Measurements from ENCODE around the gene PGC. TPM values are rescaled to one million over a fixed set of nuclear protein-coding genes. Genes with fewer than 3 reads are reported as not detected.

PGC gene
- total RNA-seq, 1 donor from 2014 or later = not detected

DNA sequence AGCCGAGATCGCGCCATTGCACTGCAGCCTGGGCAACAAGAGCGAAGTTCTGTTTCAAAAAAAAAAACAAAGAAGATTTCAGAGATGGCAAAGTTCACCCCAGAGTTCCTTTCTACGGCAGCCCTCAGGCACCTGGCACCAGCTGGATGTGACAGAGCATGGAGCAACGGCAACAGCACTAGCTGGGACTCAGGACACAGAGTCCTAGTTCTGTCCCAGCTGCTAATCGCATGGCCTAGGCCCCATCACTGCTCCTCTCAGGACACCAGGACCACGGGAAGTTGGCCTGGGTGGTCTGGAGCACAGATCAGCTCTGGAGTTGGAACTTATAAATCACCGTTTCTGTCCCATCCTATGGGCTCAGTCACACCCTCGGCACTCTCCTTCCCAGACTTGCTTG lies 1.1 kb downstream of the PGC start:
- DNase-seq = no peak

DNA sequence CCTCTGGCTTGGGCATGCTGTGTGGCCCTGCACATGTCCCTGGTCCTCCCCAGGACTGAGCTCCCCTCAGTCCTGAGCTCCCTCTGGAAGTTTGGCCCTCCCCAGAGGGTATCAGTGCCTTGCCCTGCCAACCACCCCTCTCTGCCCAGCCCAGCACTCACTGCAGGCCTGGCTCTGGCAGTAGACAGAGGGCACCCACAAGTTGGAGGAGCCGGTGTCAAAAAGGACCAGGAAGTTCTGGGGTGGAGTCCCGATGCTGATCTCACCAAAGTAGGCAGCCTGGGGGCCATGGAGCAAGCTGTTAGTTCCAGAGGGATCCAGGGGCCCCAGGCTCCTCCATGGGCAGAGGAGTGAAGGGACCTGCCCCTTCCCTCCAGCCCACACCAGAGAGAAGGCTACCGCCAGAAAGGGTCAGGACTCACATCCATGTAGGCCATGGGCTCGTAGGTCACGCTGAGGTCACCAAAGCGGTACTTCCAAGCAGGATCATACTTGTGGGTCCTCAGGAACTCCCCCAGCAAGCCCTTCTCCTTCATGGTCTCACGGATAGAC lies 2.9 kb downstream of the PGC start:
- DNase-seq = no peak

DNA sequence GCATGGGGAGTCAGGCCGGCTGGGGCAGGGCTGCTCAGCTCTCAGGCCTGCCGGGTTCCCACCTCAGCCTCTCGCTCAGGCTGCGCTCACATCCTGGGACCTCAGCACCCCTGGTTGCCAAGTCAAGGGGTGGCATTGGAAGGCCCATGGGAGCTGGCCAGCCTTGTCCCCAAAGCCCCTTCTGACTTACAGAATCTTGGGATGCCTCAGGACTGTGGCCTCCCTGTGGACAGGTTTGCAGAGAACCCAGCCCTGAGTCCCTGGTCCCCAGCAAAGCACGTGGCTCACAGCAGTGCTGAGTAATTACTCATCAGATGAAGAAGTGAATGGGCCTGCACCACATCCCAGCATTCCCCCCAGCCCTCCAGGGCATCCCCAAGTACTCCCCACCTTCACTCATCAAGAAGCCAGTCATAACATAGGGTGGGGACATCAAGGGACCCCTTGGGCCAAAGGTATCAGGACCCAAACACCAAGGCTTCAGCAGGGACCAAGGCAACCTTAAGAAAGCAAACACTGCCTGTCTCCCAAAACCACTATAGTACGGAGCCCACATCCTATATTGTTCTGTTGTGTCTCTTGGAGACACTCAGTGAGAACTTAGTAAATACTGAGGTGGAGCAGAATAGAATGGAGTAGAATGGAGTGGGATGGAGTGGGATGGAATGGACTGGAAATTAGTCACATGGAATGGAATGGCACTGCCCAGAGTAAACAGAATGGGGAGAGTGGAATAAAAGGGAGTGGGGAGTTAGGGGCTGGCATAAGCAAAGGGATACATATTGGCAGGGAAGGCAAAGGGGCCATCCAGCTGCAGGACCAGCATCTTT lies 3.6 kb downstream of the PGC start:
- no peak for DNase-seq

DNA sequence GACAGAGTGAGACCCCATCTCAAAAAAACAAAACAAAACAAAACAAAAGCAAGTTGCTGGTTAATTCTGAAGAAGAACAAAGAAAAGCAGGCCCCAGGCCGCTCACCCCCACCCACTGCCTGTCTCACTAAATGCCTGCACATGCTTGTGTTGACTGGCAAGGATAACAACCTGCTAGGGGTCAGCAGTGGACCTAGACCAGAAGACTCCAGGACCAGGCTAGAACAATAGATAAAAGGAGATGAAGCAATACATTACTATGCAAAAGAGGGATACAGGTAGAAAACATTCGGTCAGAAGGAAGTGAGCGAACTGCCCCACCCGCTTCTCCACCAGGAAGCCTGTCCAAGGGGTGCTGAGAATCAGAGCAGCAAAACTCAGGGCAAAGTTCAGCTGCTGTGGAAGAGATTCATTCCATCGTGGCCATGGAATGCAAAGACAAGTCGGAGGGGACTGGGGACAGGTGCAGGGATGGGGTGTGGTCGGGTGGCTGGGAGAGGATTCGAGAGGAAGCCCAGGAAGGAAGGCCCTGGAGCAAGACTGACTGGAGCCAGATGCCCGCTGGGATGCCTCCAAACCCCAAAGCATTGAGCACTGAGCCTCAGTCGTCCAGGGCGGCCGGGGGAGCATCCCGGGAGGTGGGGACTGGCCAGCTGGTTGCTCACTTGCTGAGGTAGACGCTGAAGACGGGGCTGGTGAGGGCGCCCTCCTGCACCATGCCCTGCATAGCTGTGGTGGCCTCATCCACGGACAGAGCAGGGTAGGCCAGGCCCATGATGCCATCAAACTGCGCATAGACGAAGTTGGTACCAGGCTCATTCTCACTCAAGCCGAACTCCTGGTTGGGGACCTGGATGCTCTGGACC lies 5.3 kb downstream of the PGC start:
- DNase-seq = no peak

DNA sequence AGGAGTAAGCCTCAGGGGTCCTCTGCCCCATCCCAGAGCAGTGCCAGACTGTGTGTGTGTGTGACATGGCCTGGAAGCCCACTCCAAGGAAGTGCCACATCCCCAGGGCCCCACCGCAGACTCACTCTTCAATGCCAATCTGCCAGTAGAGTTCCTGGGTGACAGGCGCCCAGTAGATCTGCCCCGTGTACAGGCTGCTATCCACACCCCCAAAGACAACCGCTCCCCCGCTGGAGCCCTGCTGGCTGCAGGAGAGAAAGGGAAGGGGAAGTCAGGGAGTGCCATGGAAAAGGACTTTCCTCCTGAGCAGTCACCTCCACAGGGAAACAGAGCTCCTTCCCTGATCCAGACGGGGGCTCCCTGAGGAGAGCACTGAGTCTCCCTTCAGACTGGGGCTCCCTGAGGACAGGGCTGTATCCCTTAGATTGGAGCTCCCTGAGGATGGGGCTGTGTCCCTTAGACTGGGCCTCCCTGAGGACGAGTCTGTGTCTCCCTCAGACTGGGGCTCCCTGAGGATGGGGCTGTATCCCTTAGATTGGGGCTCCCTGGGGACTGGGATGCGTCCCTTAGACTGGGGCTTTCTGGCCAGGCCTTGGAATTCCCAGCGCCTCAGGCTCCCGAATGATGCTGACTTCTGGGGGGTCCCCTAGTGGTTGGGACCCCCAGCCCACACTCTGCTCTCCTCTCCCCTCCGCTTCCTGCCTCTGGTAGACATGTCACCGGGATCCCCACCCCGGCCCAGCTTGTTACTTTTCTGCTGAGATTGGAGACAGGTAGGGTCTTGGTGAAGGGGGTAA lies 6.6 kb downstream of the PGC start:
- DNase-seq = no peak

DNA sequence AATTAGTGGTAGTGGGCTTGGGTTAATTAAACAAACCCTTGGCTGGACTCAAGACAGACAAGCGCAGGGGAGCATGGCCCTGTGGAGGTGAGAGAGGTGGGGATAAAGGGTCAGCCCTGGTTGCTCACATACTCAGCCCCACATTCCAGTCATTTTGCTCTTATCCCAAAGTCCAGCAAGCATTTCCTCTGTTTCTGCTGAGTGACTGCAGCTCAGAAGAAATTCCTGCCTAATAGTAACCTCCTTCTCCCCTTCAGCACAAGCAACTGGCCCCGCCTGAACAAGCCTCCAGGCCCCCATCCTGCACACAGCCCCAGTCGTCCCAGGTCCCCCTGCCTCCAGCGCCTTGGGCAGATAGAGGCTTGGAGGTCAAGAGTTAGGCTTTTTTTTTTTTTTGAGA lies 8.2 kb downstream of the PGC start:
- no peak for DNase-seq

DNA sequence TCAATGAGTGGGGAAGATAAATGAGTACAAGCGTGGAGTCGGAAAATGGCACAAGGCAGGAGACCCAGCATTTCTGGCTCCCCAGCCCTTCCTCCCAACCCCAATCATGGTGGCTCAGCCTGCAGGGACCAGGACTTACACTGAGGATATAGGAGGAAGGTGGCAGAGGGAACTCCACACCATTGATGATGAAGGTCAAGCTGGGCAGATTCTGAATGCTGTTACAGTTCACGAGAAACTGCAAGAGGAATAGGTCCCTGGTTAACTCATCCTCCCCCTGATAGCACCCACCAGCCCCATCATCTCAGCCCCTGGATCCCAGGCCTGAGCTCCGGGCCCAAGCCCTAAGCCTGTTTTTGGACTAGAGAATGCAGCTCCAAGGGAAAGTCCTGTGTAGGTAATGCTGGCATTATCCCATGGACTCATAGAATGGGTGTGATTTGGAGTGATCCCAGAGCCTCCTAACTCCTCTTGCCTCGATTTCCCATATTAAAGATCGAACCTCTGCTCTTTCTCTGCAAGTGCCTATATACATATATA lies 9.5 kb downstream of the PGC start:
- DNase-seq = no peak

DNA sequence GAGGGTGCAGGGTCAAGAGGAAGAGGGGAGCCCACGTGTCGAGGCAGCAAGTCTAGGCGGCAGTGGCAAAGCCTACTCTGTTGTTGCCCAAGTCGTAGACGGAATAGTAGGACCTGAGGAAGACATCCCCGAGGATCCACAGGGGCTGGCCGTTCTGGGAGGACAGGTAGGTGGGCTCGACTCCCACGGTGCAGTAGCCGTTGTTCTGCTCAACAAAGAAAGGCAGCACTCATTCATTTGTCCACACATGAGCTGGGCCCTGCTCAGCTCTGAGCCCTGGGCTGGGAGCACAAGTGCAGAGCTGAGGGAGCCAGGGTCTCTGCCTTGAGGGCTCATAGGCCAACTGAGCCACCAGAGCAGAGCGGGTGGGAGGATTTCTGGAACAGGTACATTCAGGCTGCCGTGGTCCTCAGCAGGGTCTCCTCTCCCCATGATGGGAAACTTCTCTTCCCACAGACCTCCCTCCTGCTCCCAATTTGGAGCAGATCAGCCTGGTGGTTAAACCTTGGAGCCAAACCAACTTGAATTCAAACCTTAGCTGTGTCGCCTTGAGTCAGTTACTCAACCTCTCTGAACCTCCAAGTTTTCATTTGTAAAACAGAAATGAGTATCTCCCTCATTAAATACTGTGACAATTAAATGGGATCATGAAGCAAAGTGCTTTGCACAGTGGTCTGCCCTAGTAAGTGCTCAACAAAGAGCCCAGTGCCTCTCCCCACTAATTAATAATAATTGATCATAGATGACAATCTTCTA lies 10.2 kb downstream of the PGC start:
- DNase-seq = no peak

DNA sequence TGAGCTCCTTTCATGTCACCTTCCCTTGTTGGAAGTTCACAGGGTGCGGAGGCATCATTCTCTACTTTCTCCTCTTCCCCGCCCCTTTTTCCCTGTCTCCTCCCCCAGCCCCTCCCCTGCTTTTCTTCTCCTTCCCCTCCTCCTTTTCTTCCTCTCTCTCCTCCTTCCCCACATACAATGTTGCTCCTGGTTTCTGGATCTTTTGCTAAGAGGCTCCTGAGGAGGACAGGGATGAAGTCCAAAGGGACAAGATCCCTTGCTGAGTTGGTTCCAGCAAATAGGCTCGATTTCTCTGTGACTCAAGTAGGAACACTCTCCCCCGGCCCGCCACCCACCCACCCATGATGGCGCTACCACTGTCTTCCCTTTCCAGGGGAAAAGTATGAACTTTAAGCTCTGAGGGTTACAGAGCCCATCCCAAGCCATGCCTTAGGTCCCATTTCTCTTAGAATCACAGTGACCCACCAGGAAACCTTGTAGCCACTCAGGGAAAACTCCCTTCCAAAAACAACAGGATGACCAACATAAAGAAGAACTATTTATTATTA lies 10.9 kb downstream of the PGC start:
- no peak for DNase-seq

DNA sequence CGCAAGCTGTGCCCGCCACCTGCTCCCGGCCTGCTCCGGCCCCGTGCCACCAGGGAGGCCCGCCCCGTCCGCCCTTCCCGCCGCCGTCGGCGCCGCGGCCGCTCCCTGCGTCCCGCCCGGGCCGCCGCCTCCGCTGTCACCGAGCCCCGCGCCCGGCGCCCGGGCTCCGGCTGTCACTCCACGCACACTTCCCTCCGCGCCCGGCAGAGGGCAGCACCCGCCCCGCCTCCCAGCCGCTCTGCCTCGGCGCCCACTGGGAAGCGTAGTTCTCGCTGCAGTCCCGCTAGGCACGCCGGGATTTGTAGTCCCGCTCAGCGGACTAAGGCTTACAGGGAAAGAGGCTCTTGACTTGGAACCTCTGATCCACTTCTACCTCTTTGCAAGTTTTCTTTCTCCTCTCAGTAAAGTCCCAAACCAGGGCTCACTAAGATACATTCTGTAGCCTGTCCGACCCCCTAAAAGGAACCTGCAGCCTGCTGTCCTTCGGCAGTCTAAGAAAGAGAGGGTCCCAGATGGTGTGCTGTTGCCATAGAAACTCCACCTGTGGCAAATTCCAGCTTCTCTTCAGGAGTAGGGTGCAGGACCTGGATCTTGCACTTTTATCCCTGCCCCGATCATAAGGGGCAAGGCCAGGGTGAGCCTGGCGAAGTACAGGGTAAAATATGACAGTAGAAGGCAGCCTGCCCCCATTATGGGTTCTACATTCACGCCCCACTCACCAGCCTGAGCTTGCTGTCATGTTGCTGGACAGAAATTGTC lies 11.6 kb downstream of the PGC start, which contains the start of gene TFEB:
TFEB (minus strand) TSS at position 182 of the 759 bp plus-strand sequence. CDS start 44,395 bp downstream, outside the sequence.
- peak; percentile 97 for DNase-seq

DNA sequence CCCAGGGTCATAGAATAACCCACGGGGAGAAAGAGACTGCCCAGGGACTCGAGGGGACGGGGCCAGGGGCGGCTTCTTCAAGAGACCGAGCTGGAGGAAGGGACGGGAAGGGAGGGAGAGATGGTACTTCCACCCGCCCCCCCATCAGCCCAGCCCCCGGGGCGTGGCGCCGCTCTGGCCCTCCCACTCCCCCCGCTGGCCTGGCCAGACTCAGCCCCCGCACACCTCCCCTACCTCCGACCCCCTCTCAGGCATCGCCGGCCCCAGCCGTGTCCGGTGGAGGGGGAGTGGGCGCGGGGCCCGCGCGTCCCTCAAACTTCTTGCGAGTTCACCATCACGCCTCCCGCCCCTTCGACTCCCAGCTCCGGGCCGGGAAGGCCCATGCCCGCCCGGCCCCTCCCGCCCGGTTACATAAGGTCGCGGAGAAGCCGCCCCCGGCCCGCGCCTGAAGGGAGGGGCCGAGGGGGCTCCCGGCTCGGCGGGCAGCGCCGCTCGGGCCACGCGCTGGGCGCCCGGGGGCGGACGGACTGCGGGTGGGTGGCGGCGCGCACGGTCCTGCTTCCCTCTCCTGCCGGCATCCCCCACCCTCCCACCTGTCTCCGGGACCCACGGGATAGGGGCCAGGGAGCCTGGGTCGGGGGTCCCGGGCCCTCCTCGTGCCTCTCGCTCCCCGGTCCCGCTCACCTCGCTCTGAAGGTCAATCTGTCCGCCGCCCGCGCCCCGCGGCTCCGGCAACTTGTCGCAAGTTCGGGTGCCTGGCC lies 12.4 kb downstream of the PGC start:
- peak; percentile 89 for DNase-seq

DNA sequence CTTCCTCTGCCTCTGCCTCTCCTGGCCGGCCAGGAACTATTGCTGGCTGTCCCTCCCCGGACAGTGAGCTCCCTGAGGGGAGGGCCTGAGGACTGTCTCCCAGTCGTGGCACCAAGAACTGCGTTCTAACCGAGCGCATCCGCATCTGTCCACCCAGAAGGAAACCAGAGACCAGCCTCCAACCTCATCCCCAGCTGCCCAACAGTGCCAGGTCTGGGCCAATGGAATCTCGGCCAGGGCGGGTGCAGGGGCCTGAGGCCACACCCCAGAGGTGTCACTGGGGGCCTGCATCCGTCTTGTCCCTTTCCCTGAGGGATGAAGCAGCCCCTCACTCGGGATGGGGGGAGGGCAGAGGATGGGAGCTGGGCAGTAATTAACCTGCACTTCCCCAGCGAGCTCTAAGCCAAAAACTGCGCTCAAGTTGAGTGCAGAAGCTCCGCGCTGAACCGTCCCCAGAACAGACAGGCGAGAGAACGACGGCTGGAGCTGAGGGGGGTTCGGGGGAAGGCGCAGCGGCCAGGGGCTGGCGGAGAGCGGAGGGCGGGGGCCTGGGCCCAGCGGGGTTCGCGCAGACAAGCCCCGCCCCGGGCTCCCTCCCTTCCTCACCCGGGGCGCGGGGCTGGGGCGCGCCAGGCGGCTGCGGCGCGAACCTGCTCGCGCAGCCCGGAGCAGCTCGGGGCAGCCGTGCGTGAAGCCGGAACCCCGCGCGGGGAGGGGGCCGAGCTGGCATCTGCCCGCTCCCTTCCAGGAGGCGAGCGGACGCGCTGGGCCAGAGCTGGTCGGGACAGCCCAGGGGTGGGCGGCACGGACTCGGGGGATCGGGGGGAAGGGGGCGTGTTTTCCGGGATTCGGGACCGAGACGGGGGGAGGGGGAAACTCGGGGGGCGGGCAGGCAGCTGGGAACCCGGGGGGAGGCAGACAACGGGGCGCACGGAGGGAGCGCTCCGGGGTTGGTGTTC lies 13.2 kb downstream of the PGC start:
- DNase-seq = peak; percentile 87

DNA sequence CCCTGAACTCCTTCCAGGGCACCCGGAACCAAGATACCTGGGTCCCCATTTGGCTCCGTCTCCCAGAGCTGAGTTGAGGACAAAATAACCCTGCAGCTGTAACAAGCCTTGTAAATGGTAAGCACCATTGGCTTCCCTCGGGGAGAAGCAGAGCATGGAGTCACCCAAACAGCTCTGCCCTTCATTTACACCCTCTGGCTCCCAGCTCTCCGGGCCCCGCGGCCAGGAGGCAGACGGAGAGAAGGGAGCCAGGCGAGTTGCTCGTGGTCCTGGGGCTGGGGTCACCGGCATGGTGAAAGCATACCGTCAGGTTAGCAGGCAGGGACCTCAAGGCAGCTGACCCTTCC lies 13.9 kb downstream of the PGC start:
- DNase-seq = no peak

DNA sequence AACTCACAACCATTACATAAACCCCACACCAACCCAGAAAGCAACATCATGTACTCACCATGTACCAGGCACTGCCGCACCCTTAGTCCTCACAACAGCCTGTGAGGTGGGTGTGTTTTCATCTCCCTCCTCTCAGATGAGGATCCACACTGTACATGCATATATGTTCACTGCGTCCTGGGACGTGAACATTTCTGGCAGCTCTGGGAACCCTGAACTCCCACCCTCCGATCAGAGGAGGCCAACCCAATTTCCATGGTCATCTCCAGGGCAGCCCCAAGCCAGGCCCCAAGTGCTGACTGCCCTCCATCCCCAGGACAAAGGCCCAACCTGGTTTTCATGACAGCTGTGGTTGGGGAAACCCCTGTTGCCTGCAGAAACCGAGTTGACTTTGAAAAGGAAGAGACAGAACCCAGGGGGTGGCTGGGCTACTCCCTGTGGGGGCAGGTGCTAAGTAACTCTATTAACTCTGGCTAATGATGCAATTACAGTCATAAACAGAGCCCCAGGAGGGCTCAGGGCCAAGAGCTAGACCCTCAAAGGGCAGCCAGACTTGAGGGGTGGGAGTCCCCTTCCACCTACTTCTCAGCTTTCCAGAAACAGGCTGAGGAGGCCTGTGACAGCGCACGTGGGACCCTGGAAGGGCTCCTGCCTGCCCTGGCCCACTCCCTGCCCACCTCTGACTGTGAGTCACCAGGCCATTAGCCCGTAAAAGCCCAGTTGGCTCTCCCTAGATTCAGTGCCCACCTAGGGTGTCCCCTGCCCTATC lies 14.4 kb downstream of the PGC start:
- DNase-seq = no peak

DNA sequence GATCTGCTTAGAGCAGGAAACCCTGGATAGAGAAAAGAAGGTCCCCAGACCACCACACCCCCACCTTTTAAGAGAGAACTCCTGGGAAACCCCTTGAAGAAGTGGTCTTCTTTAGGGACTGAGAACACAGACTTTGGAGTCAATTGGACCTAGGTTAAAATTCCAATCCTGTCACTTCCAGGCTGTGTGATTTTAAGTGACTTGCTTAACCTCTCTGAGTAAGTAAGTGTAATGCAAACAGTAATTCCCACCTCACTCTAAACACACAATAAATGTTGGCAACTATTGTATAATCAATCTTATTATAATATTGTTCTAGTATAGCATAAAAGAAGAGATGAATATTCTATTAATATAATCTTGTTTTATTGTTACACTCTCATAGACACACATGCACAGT lies 15.0 kb downstream of the PGC start:
- no peak for DNase-seq

DNA sequence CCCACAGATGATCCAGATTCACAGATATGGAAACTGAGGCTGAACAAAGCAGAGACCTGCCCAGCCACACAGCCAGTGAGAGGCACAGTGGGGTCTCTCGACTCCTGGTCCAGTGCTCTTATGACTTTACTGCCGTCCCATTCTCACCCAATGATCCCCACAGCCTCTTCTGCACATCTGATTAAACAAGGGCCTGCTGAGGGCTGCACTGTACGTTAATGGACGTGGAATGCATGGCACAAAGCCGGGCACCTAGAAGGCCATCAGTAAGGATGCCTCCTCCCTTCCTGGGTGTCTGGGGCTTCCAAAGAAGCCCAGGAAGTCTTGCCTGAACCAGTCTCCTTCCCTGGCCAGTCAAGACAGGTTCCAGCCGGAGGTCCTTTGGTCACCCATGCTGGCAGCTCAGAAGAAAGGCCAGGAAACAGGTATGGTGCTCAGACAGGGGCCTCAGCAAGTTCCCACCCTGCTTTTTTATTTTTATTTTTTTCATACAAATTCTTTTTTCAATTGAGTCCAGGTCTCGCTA lies 15.6 kb downstream of the PGC start:
- DNase-seq = no peak
